ENCODE data around the gene SSR4.
A peak's percentile ranks its signal among the peaks of the same experiment; 100 is the strongest.
"Not testable (repeated sequence)": the region's sequence is repeated elsewhere in the genome, so short reads cannot be mapped to it uniquely, and the experiment has no call there.

Gene SSR4

GRCh38 chrX:153816831-153817690 is 22.6 kb downstream of the SSR4 start:
- no peak for TF ChIP-seq CTCF (IDR thresholded peaks at IDR 0.05; ENCODE audit: extremely low read depth, missing control alignments)
- DNase-seq (ENCODE audit: low spot score) = no peak

DNA sequence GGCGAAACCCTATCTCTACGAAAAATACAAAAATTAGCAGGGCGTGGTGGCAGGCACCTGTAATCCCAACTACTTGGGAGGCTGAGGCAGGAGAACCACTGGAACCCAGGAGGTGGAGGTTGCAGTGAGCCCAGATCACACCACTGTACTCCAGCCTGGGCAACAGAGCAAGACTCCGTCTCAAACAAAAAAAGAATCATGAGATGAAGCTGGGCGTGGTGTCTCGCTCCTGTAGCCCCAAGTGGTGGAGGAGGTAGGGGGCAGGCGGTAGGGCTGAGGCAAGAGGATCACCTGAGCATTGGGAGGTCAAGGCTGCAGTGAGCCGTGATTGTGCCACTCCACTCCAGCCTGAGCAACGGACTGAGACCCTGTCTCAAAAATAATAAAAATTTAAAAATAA is 23.6 kb downstream of the SSR4 start:
- not testable (repeated sequence) for DNase-seq (ENCODE audit: low spot score)

DNA sequence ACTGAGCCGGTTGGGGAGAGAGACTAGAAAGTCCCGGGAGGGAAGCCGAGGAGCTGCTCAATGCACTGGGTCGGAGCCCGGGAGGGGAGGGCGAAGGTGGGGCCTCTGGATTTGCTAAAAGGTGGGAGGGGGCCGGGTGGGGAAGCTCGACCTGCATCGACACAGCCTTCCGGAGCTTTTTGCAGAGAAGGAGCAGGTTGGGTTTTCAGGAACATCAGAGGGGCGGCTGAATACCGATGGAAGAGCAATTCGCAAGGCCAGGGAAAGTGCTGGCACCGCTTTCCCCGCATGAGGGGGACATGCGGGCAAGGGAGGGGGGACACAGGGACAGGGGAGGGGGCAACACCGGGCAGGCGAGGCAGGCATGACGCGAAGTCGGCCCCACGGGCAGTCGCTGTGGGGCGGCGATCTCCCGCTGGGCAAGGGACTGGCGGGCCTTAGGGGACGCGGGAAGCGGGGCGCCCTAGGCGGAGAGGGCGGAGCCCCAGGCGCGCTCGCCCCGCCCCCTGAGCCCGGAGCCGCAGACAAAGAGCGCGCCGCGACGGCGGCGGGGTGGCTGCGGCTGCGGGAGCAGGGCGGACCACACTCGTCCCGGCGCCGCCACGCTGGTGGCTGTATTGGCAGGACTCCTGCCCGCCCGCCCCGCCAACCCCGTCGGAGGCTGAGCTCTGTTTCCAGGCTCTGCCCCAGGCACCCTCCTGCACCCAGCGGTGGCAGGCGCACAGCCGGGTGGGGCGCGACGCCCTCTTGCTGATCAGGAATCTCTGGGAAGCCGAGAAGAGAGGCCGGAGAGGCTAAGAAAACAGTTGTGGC is 24.3 kb downstream of the SSR4 start:
- DNase-seq (ENCODE audit: low spot score) = peak; percentile 62
- TF ChIP-seq CTCF (IDR thresholded peaks at IDR 0.05; ENCODE audit: extremely low read depth, missing control alignments) = no peak

- no peak for TF ChIP-seq CTCF (IDR thresholded peaks at IDR 0.05; ENCODE audit: extremely low read depth, missing control alignments)
- no peak for DNase-seq (ENCODE audit: low spot score)
Observed at GRCh38 chrX:153819384-153820040, 25.0 kb downstream of the SSR4 start.

DNA sequence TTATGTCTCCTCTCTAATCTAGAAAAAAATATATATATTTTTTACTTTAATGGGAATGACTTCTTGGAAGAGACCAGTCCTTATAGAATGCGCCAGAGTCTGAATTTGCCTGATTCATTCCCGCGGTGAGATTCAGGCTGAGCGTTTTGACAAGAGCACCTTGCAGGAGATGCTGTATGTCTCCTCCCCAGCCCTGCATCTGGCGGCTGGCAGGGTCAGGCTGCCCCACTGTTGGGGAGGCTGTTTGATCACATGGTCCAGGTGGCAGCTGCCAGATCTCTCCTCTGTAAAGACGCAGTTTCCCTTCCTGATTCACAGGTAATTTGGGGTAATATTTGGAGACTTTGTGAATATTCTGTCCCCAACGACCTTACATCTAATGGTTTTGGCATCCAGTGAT is 26.1 kb downstream of the SSR4 start:
- no peak for DNase-seq (ENCODE audit: low spot score)
- no peak for TF ChIP-seq CTCF (IDR thresholded peaks at IDR 0.05; ENCODE audit: extremely low read depth, missing control alignments)

DNA sequence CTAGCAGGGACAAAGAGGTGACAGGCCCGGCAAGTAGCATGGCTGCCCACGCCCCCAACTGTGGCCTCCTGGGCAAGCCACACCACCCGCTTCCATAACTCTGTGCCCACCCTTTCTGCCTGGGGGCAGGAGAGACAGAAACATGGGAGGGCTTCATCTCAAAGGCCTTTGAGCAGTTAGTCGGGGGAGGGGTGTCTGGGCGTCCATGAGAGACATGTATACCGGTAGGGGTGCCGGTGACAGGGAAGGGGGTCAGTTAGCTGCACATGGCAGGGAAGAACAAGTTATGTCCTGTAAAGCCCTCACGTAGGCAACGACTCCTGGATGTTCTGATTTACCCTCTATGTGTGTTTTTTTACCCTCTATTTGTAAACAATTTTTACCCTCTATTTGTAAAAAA is 26.6 kb downstream of the SSR4 start:
- no peak for TF ChIP-seq CTCF (IDR thresholded peaks at IDR 0.05; ENCODE audit: extremely low read depth, missing control alignments)
- no peak for DNase-seq (ENCODE audit: low spot score)

GRCh38 chrX:153824348-153824747 is 29.9 kb downstream of the SSR4 start:
- DNase-seq (ENCODE audit: low spot score) = no peak
- TF ChIP-seq CTCF (IDR thresholded peaks at IDR 0.05; ENCODE audit: extremely low read depth, missing control alignments) = no peak
